NCI-H510A treated with DMSO at 0.1 percent for 48 hours (cell line): Measurements from ENCODE around the gene CIZ1.
A peak's percentile ranks its signal among the peaks of the same experiment; 100 is the strongest.

Experiments used
- DNase-seq: peaks from one replicate; lab custom pipeline; 2025; lab: John Stamatoyannopoulos, UW

The CIZ1 gene

GRCh38 chr9:128213746-128214497 lies 22.6 kb upstream of the CIZ1 start:
- DNase-seq = no peak

- DNase-seq = no peak
Measured at GRCh38 chr9:128211981-128212281, 20.6 kb upstream of the CIZ1 start.

GRCh38 chr9:128211186-128211980 lies 20.0 kb upstream of the CIZ1 start:
- DNase-seq = no peak

GRCh38 chr9:128208946-128209669 lies 17.7 kb upstream of the CIZ1 start:
- no peak for DNase-seq

GRCh38 chr9:128208386-128208785 lies 17.0 kb upstream of the CIZ1 start:
- DNase-seq = no peak

GRCh38 chr9:128206916-128207910 lies 15.8 kb upstream of the CIZ1 start:
- no peak for DNase-seq

GRCh38 chr9:128206484-128206883 lies 15.1 kb upstream of the CIZ1 start:
- DNase-seq = no peak

- DNase-seq = no peak
Measured at GRCh38 chr9:128205296-128205944, 14.0 kb upstream of the CIZ1 start.

GRCh38 chr9:128204858-128205257 lies 13.5 kb upstream of the CIZ1 start:
- DNase-seq = no peak

GRCh38 chr9:128203707-128204551 lies 12.6 kb upstream of the CIZ1 start:
- peak; percentile 52 for DNase-seq

- DNase-seq = peak; percentile 79
Measured at GRCh38 chr9:128203024-128203706, 11.8 kb upstream of the CIZ1 start, which contains the start of gene DNM1. Gene DNM1, plus strand, starts transcription at chr9:128203379. Its CDS starts 92 bp downstream, at chr9:128203471.

GRCh38 chr9:128202648-128203023 lies 11.3 kb upstream of the CIZ1 start:
- DNase-seq = no peak

- DNase-seq = no peak
Measured at GRCh38 chr9:128201441-128202369, 10.3 kb upstream of the CIZ1 start.

- no peak for DNase-seq
Measured at GRCh38 chr9:128193469-128194096, 2.2 kb upstream of the CIZ1 start.

GRCh38 chr9:128192601-128193371 lies 1.4 kb upstream of the CIZ1 start:
- peak; percentile 95 for DNase-seq

- no peak for DNase-seq
Measured at GRCh38 chr9:128190516-128191405, 611 bp downstream of the CIZ1 start.
